HepG2 (cell line): ENCODE results near the gene ALDH16A1. TPM values are rescaled to one million over a fixed set of nuclear protein-coding genes. Genes with fewer than 3 reads are reported as not detected.

ENCODE experiments used
- BRF2 ChIP-seq: sonication (generic); formaldehyde crosslinking; IDR thresholded peaks from 2 replicates; pipeline ENCODE4 v1.8.1; 2022; ENCODE audit warnings: mild to moderate bottlenecking, missing genetic modification reagents
- CBX2 ChIP-seq, 2 experiments: fragments of 200-600 bp in 1 of 2; sonication (generic); formaldehyde crosslinking in 1 of 2; IDR thresholded peaks; 2 replicates each; pipeline versions ENCODE4 v1.7.0 to v1.8.1; 2018 to 2022; ENCODE audit warnings: low read depth in 2 of 2, low read length in 1 of 2, mild to moderate bottlenecking in 1 of 2, missing genetic modification reagents in 1 of 2
- FOXP1 ChIP-seq, 2 experiments: fragments of 450-650 bp in 1 of 2; IDR thresholded peaks; 2 replicates each; pipeline ENCODE4 v1.6.1; 2017 to 2018; ENCODE audit warnings: antibody characterized with exemption in 1 of 2
- GPN1 ChIP-seq: sonication (generic); formaldehyde crosslinking; IDR thresholded peaks from 2 replicates; pipeline ENCODE4 v1.5.1; 2020; ENCODE audit warnings: missing genetic modification reagents, borderline replicate concordance
- HNF4A ChIP-seq: sonication (generic); formaldehyde crosslinking; IDR thresholded peaks from 2 replicates; pipeline ENCODE4 v1.4.0; 2020; ENCODE audit warnings: missing genetic modification reagents
- KDM2A ChIP-seq: sonication (generic); formaldehyde crosslinking; IDR thresholded peaks from 2 replicates; pipeline ENCODE4 v1.4.0; 2020; ENCODE audit warnings: low read depth, missing genetic modification reagents, borderline replicate concordance
- KDM6A ChIP-seq: IDR thresholded peaks from 2 replicates; pipeline ENCODE4 v1.6.1; 2016; ENCODE audit warnings: low read depth
- PCBP1 ChIP-seq: fragments of 200-400 bp; formaldehyde crosslinking; IDR thresholded peaks from 2 replicates; pipeline ENCODE4 v1.6.1; 2017; ENCODE audit warnings: mild to moderate bottlenecking, low read depth, low read length, borderline replicate concordance
- THRA ChIP-seq: sonication (generic); formaldehyde crosslinking; IDR thresholded peaks from 2 replicates; pipeline ENCODE4 v1.4.0; 2020; ENCODE audit warnings: missing genetic modification reagents, borderline replicate concordance
- TSC22D2 ChIP-seq: sonication (generic); formaldehyde crosslinking; IDR thresholded peaks from 2 replicates; pipeline ENCODE4 v1.5.1; 2020; ENCODE audit warnings: missing genetic modification reagents, mild to moderate bottlenecking, borderline replicate concordance
- YEATS4 ChIP-seq: sonication (generic); formaldehyde crosslinking; IDR thresholded peaks from 2 replicates; pipeline ENCODE4 v1.4.0; 2020; ENCODE audit warnings: missing genetic modification reagents, borderline replicate concordance
- ZNF775 ChIP-seq: sonication (generic); formaldehyde crosslinking; IDR thresholded peaks from 2 replicates; pipeline ENCODE4 v1.4.0; 2020; ENCODE audit warnings: missing genetic modification reagents, mild to moderate bottlenecking, moderate library complexity, borderline replicate concordance
- ZNF792 ChIP-seq: IDR thresholded peaks from 2 replicates; pipeline ENCODE4 v1.6.1; 2016
- polyA plus RNA-seq, 8 experiments: library from polyadenylated mRNA; depleted of rRNA in 3 of 8; stranded (reverse) in 7 of 8; unstranded in 1 of 8; fragments of >200 nt; fragmentation: Illumina TruSeq in 4 of 8; extraction: Trizol in 4 of 8; gene quantifications; 2 replicates each; pipeline versions ENCODE4 v1.2.1 to v1.2.3, GENCODE V29; 2011 to 2016; ENCODE audit warnings: low read depth in 4 of 8, missing spikeins in 1 of 8, mixed read lengths in 1 of 8; ENCODE audit not compliant: insufficient read depth in 1 of 8
- total RNA-seq, 5 experiments: library from RNA; depleted of rRNA; stranded (reverse); fragments of >200 nt; fragmentation: Illumina TruSeq; extraction: Trizol; gene quantifications; 2 replicates each; pipeline ENCODE4 v1.2.3, GENCODE V29; 2016; ENCODE audit warnings: low read depth in 1 of 5
- TF ChIP-seq, protein P1 (sequence below): sonication (generic); formaldehyde crosslinking; IDR thresholded peaks from 2 replicates; pipeline ENCODE4 v1.4.0; 2020; ENCODE audit warnings: missing genetic modification reagents, borderline replicate concordance
- TF ChIP-seq, protein P2 (sequence below): sonication (generic); formaldehyde crosslinking; IDR thresholded peaks from 2 replicates; pipeline ENCODE4 v1.8.0; 2022; ENCODE audit warnings: missing genetic modification reagents, mild to moderate bottlenecking, inconsistent platforms, borderline replicate concordance

The ALDH16A1 gene
- total and polyA plus RNA-seq, 2 of the 13 experiments (the other 11 are each of a cell fraction or from before 2014, with no cell fraction given) = 8.4 to 34.9 TPM

DNA sequence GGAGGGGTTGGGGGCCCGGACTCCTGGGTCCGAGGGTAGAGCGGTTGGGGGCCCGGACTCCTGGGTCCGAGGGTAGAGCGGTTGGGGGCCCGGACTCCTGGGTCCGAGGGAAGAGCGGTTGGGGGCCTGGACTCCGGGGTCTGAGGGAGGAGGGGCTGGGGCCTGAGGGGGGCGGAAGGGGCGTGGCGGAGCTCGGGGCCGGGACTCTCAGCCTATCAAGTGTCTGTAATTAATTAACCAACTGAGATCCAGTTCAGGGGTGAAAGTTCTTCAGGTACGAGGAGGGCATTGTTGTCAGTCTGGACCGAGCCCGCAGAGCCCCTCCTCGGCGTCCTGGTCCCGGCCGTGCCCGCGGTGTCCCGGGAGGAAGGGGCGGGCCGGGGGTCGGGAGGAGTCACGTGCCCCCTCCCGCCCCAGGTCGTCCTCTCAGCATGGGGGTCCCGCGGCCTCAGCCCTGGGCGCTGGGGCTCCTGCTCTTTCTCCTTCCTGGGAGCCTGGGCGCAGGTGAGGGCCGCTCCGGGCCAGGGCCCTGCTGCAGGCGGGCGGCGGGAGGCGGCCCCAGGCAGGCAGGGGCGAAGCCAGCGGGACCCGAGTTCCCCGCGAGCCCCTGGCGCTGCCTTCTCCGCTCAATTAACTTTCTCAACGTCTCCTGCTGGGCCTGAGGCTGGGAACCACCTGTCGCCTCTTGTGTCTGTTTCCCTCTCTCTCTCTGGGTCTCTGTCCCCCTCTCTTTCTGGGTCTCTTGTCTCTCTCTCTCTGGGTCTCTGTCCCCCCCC is 60.1 kb downstream of the ALDH16A1 start (continued):
- no peak for TF ChIP-seq BRF2 (CRISPR knock-in tag)
- no peak for TF ChIP-seq CBX2 (IDR thresholded peaks at IDR 0.05; ENCODE audit: low read depth, low read length)
- TF ChIP-seq CBX2 (CRISPR knock-in tag; IDR thresholded peaks at IDR 0.05; ENCODE audit: low read depth) = no peak
- no peak for TF ChIP-seq PCBP1
- TF ChIP-seq, protein P1, sequence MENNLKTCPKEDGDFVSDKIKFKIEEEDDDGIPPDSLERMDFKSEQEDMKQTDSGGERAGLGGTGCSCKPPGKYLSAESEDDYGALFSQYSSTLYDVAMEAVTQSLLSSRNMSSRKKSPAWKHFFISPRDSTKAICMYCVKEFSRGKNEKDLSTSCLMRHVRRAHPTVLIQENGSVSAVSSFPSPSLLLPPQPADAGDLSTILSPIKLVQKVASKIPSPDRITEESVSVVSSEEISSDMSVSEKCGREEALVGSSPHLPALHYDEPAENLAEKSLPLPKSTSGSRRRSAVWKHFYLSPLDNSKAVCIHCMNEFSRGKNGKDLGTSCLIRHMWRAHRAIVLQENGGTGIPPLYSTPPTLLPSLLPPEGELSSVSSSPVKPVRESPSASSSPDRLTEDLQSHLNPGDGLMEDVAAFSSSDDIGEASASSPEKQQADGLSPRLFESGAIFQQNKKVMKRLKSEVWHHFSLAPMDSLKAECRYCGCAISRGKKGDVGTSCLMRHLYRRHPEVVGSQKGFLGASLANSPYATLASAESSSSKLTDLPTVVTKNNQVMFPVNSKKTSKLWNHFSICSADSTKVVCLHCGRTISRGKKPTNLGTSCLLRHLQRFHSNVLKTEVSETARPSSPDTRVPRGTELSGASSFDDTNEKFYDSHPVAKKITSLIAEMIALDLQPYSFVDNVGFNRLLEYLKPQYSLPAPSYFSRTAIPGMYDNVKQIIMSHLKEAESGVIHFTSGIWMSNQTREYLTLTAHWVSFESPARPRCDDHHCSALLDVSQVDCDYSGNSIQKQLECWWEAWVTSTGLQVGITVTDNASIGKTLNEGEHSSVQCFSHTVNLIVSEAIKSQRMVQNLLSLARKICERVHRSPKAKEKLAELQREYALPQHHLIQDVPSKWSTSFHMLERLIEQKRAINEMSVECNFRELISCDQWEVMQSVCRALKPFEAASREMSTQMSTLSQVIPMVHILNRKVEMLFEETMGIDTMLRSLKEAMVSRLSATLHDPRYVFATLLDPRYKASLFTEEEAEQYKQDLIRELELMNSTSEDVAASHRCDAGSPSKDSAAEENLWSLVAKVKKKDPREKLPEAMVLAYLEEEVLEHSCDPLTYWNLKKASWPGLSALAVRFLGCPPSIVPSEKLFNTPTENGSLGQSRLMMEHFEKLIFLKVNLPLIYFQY (CRISPR knock-in tag) = peak; percentile 91; the same call in 1 of the 2 replicates
- no peak for TF ChIP-seq FOXP1 (IDR thresholded peaks at IDR 0.05)
- TF ChIP-seq FOXP1 (CRISPR knock-in tag; IDR thresholded peaks at IDR 0.05) = no peak
- TF ChIP-seq, protein P2, sequence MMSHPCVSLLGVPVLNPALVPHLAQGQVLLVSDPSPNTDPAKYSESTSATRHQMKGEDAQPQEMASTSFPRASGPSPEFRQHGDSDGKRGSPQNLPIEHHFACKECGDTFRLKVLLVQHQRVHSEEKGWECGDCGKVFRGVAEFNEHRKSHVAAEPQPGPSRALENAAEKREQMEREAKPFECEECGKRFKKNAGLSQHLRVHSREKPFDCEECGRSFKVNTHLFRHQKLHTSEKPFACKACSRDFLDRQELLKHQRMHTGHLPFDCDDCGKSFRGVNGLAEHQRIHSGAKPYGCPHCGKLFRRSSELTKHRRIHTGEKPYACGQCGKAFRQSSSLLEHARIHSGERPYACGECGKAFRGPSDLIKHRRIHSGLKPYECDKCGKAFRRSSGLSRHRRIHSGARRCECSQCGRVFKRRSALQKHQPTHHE = peak; percentile 46; the same call in 1 of the 2 replicates
- peak; percentile 47; the same call in 1 of the 2 replicates for TF ChIP-seq YEATS4
- TF ChIP-seq GPN1 (CRISPR knock-in tag) = no peak
- TF ChIP-seq ZNF792 (CRISPR knock-in tag) = peak; percentile 57
- peak; percentile 66; the same call in 1 of the 2 replicates for TF ChIP-seq KDM2A (CRISPR knock-in tag)
- TF ChIP-seq KDM6A (CRISPR knock-in tag) = 0 out of 2 replicates have a peak, but pooled peaks have one; percentile 14
- TF ChIP-seq ZNF775 (CRISPR knock-in tag) = no peak
- TF ChIP-seq HNF4A = peak; percentile 71
- TF ChIP-seq THRA (CRISPR knock-in tag) = peak; percentile 51
- TF ChIP-seq TSC22D2 = 0 out of 2 replicates have a peak, but pooled peaks have one; percentile 49
